GM12878 (cell line): ENCODE measurements around the gene FICD. TPM values are rescaled to one million over a fixed set of nuclear protein-coding genes. Genes with fewer than 3 reads are reported as not detected.
A peak's percentile ranks its signal among the peaks of the same experiment; 100 is the strongest.

ENCODE experiments used
- BACH1 ChIP-seq: fragments of 450-650 bp; IDR thresholded peaks from 2 replicates; pipeline ENCODE4 v1.6.1; 2017; ENCODE audit warnings: mild to moderate bottlenecking, borderline replicate concordance
- BCLAF1 ChIP-seq: fragments of 450-650 bp; IDR thresholded peaks from 2 replicates; pipeline ENCODE4 v1.6.1; 2017; ENCODE audit warnings: antibody characterized with exemption, mild to moderate bottlenecking, moderate library complexity
- CTCF ChIP-seq, 3 experiments: IDR thresholded peaks in 2 of 3; conservative IDR thresholded peaks in 1 of 3; 2 replicates each; pipeline ENCODE4 v1.5.1; 2011; ENCODE audit warnings: low read depth in 3 of 3, low read length in 3 of 3, mild to moderate bottlenecking in 3 of 3, control low read depth in 2 of 3, moderate library complexity in 2 of 3, inconsistent platforms in 1 of 3, mixed read lengths in 1 of 3; ENCODE audit not compliant: control insufficient read depth in 2 of 3, insufficient read depth in 1 of 3; ENCODE audit errors: extremely low read depth in 1 of 3
- E2F4 ChIP-seq: IDR thresholded peaks from 2 replicates; pipeline ENCODE4 v1.6.1; 2012; ENCODE audit warnings: low read depth, low read length, improper control_type of control experiment
- ELK1 ChIP-seq: IDR thresholded peaks from 2 replicates; pipeline ENCODE4 v1.6.1; 2012; ENCODE audit warnings: low read depth, low read length, improper control_type of control experiment
- ESRRA ChIP-seq: IDR thresholded peaks from 2 replicates; pipeline ENCODE4 v1.6.1; 2012; ENCODE audit warnings: mild to moderate bottlenecking, low read length, improper control_type of control experiment
- FOS ChIP-seq: IDR thresholded peaks from 3 replicates; pipeline ENCODE4 v1.6.1; 2011; ENCODE audit warnings: borderline replicate concordance; ENCODE audit not compliant: insufficient read length; ENCODE audit errors: extremely low read depth
- HDGF ChIP-seq: fragments of 450-650 bp; IDR thresholded peaks from 2 replicates; pipeline ENCODE4 v1.6.1; 2016; ENCODE audit warnings: antibody characterized with exemption
- MTA2 ChIP-seq: fragments of 450-650 bp; IDR thresholded peaks from 2 replicates; pipeline ENCODE4 v1.6.1; 2016; ENCODE audit warnings: low read depth, mild to moderate bottlenecking, moderate library complexity
- MYB ChIP-seq: fragments of 150-350 bp; IDR thresholded peaks from 2 replicates; pipeline ENCODE4 v1.6.1; 2014; ENCODE audit warnings: mild to moderate bottlenecking, low read depth, low read length, borderline replicate concordance
- MYC ChIP-seq: IDR thresholded peaks from 2 replicates; pipeline ENCODE4 v1.6.1; 2011; ENCODE audit warnings: mild to moderate bottlenecking, low read length, moderate library complexity, inconsistent platforms; ENCODE audit not compliant: insufficient read depth, insufficient replicate concordance, insufficient read length, severe bottlenecking
- NR2C2 ChIP-seq: IDR thresholded peaks from 2 replicates; pipeline ENCODE4 v1.6.1; 2011; ENCODE audit warnings: borderline replicate concordance, low read depth; ENCODE audit not compliant: control insufficient read depth, insufficient read length
- PKNOX1 ChIP-seq: fragments of 450-650 bp; IDR thresholded peaks from 2 replicates; pipeline ENCODE4 v1.6.1; 2016; ENCODE audit warnings: mild to moderate bottlenecking
- POU2F2 ChIP-seq: IDR thresholded peaks from 3 replicates; pipeline ENCODE4 v1.6.1; 2011; ENCODE audit warnings: low read depth, mild to moderate bottlenecking, low read length, borderline replicate concordance
- RAD51 ChIP-seq: fragments of 450-650 bp; IDR thresholded peaks from 2 replicates; pipeline ENCODE4 v1.6.1; 2016; ENCODE audit warnings: moderate library complexity, mild to moderate bottlenecking, inconsistent platforms
- RELA ChIP-seq: fragments of 450-650 bp; IDR thresholded peaks from 2 replicates; pipeline ENCODE4 v1.8.0; 2014; ENCODE audit warnings: borderline replicate concordance; ENCODE audit not compliant: partially characterized antibody
- SMAD1 ChIP-seq: fragments of 450-650 bp; IDR thresholded peaks from 2 replicates; pipeline ENCODE4 v1.6.1; 2018; ENCODE audit warnings: mild to moderate bottlenecking, low read depth; ENCODE audit not compliant: partially characterized antibody
- SREBF1 ChIP-seq: IDR thresholded peaks from 2 replicates; pipeline ENCODE4 v1.6.1; 2012; ENCODE audit warnings: mild to moderate bottlenecking, low read length
- SREBF2 ChIP-seq: IDR thresholded peaks from 2 replicates; pipeline ENCODE4 v1.6.1; 2012; ENCODE audit warnings: mild to moderate bottlenecking, low read length
- STAT1 ChIP-seq: fragments of 450-650 bp; conservative IDR thresholded peaks from 2 replicates; pipeline ENCODE4 v1.6.1; 2014; ENCODE audit warnings: antibody characterized with exemption, mild to moderate bottlenecking
- WRNIP1 ChIP-seq: IDR thresholded peaks from 2 replicates; pipeline ENCODE4 v1.6.1; 2011; ENCODE audit warnings: low read depth, low read length, improper control_type of control experiment, borderline replicate concordance
- ZNF384 ChIP-seq: IDR thresholded peaks from 2 replicates; pipeline ENCODE4 v1.6.1; 2012; ENCODE audit warnings: low read depth, mild to moderate bottlenecking, low read length, improper control_type of control experiment, borderline replicate concordance
- polyA plus RNA-seq, 11 experiments: library from polyadenylated mRNA; depleted of rRNA in 4 of 11; unstranded in 6 of 11; stranded (reverse) in 5 of 11; fragments of >200 nt; fragmentation: Nextera tagmentation in 4 of 11; fragmentation: Illumina TruSeq in 1 of 11; extraction: Ambion mirVana in 4 of 11; extraction: Trizol in 1 of 11; gene quantifications; 1 replicate in 1 of 11; 2 replicates in 10 of 11; pipeline versions ENCODE4 v1.2.1 to v1.2.3, GENCODE V29; 2011 to 2016; ENCODE audit warnings: inconsistent platforms in 2 of 11, missing spikeins in 2 of 11, low read depth in 1 of 11
- total RNA-seq, 4 experiments: library from RNA; depleted of rRNA in 3 of 4; stranded (reverse); fragments of >200 nt in 3 of 4; fragmentation: Illumina TruSeq in 1 of 4; extraction: Trizol in 1 of 4; gene quantifications; 2 replicates each; pipeline versions ENCODE4 v1.2.1 to v1.2.3, GENCODE V29; 2013 to 2021

The FICD gene
- total and polyA plus RNA-seq, 10 of the 15 experiments (the other 5 are each of a cell fraction or from before 2014, with no cell fraction given) = 1.1 to 9.4 (median 4.3) TPM

GRCh38 chr12:108563136-108563803, 48.2 kb downstream of the FICD start (continued):
- TF ChIP-seq WRNIP1 = 0 out of 2 replicates have a peak, but pooled peaks have one; percentile 92
- no peak for TF ChIP-seq ZNF384
- peak; percentile 82 for TF ChIP-seq SMAD1
- TF ChIP-seq MYC = no peak
- peak; percentile 59; the same call in 1 of the 2 replicates for TF ChIP-seq ELK1
- no peak for TF ChIP-seq RELA
- no peak for TF ChIP-seq FOS
- TF ChIP-seq SREBF2 = no peak
- TF ChIP-seq PKNOX1 = no peak
- peak; percentile 34; the same call in 1 of the 2 replicates for TF ChIP-seq BACH1
- TF ChIP-seq RAD51 = no peak
- peak; percentile 43; the same call in 1 of the 3 replicates for TF ChIP-seq POU2F2
- no peak for TF ChIP-seq SREBF1
- TF ChIP-seq MTA2 = no peak
- TF ChIP-seq NR2C2 = no peak
- peak; percentile 85 to 98 (median 96); a peak in 5 of 6 replicates for TF ChIP-seq CTCF (IDR thresholded peaks at IDR 0.05 in 2 of 3, conservative IDR thresholded peaks at IDR 0.05 in 1 of 3; ENCODE audit: control insufficient read depth in 2 of 3, extremely low read depth in 1 of 3, insufficient read depth in 1 of 3, low read depth in 3 of 3, low read length in 3 of 3)
- no peak for TF ChIP-seq STAT1
- TF ChIP-seq HDGF = no peak
- TF ChIP-seq ESRRA = peak; percentile 61; the same call in 1 of the 2 replicates
- TF ChIP-seq E2F4 = no peak
- TF ChIP-seq BCLAF1 = no peak
- TF ChIP-seq MYB = no peak
